Ishikawa (cell line): ENCODE results near the gene ABHD17C.

Experiments
- EP300 ChIP-seq: IDR thresholded peaks from 2 replicates; pipeline ENCODE4 v1.6.1; 2012; ENCODE audit warnings: borderline replicate concordance
- RAD21 ChIP-seq: IDR thresholded peaks from 2 replicates; pipeline ENCODE4 v1.6.1; 2012; ENCODE audit warnings: low read depth
- YY1 ChIP-seq: IDR thresholded peaks from 2 replicates; pipeline ENCODE4 v1.6.1; 2012; ENCODE audit warnings: low read depth

GRCh38 chr15:80777826-80778620 lies 82.9 kb downstream of the ABHD17C start:
- TF ChIP-seq EP300, result no peak
- TF ChIP-seq YY1, result no peak
- no peak for TF ChIP-seq RAD21
